Osteocyte (in vitro differentiated cells): ENCODE data around the gene SMOC2. TPM values are rescaled to one million over a fixed set of nuclear protein-coding genes. Genes with fewer than 3 reads are reported as not detected.
"Not testable (repeated sequence)": the region's sequence is repeated elsewhere in the genome, so short reads cannot be mapped to it uniquely, and the experiment has no call there.

Source experiments
- DNase-seq: peaks from one replicate; pipeline ENCODE4 v3.0.0; 2021; ENCODE audit warnings: mixed read lengths; ENCODE audit not compliant: unreplicated experiment; ENCODE audit errors: extremely low spot score
- H3K27ac Mint-ChIP-seq: one replicate; pipeline ENCODE4 v1.8.0; 2021; ENCODE audit warnings: mild to moderate bottlenecking, mixed read lengths; ENCODE audit not compliant: unreplicated experiment
- H3K27me3 Mint-ChIP-seq: one replicate; pipeline ENCODE4 v1.8.0; 2021; ENCODE audit warnings: mixed read lengths; ENCODE audit not compliant: unreplicated experiment
- H3K36me3 Mint-ChIP-seq: one replicate; pipeline ENCODE4 v1.8.0; 2021; ENCODE audit warnings: mixed read lengths; ENCODE audit not compliant: unreplicated experiment
- H3K4me1 Mint-ChIP-seq: one replicate; pipeline ENCODE4 v1.8.0; 2021; ENCODE audit warnings: mixed read lengths; ENCODE audit not compliant: unreplicated experiment
- H3K4me3 Mint-ChIP-seq: one replicate; pipeline ENCODE4 v1.8.0; 2021; ENCODE audit warnings: mild to moderate bottlenecking, moderate library complexity, mixed read lengths; ENCODE audit not compliant: unreplicated experiment
- H3K9me3 Mint-ChIP-seq: one replicate; pipeline ENCODE4 v1.8.0; 2021; ENCODE audit warnings: mixed read lengths; ENCODE audit not compliant: unreplicated experiment
- CTCF ChIP-seq: fragments of 200-600 bp; sonication (generic); IDR thresholded peaks from 2 replicates; pipeline ENCODE4 v1.5.0; 2021; ENCODE audit warnings: antibody characterized with exemption, mild to moderate bottlenecking, moderate library complexity
- total RNA-seq: library from RNA; stranded (reverse); gene quantifications from 2 replicates; pipeline ENCODE4 v1.2.1, GENCODE V29; 2021

Gene SMOC2
- total RNA-seq, 1 donor from 2014 or later: 11.6 TPM

- H3K9me3 Mint-ChIP-seq: no peaks in the 10 kb centered on the region
- no peaks in the 10 kb centered on the region for H3K4me1 Mint-ChIP-seq
These were observed 168.2 kb downstream of the SMOC2 start for GRCh38 chr6:168609026-168609685.

GRCh38 chr6:168609914-168610490, 169.0 kb downstream of the SMOC2 start:
- Mint-ChIP-seq H3K4me3 (no peak overlapping the region), H3K9me3 (no peaks in the 10 kb centered on the region), H3K27me3 (peaks cover 2% of the 10 kb centered on the region), H3K27ac (no peak overlapping the region), H3K4me1 (no peaks in the 10 kb centered on the region), H3K36me3 (no peaks in the 10 kb centered on the region)
- no peak for TF ChIP-seq CTCF
- DNase-seq: no peak

More at GRCh38 chr6:168609026-168609685, 168.2 kb downstream of the SMOC2 start:
- Mint-ChIP-seq H3K27me3 (peaks cover 7% of the 10 kb centered on the region), H3K27ac (no peak overlapping the region), H3K4me3 (no peak overlapping the region), H3K36me3 (no peaks in the 10 kb centered on the region)
- no peak for TF ChIP-seq CTCF
- DNase-seq: no peak

- DNase-seq, H3K36me3 Mint-ChIP-seq, H3K4me3 Mint-ChIP-seq, H3K4me1 Mint-ChIP-seq, H3K9me3 Mint-ChIP-seq, H3K27ac Mint-ChIP-seq, H3K27me3 Mint-ChIP-seq: not testable (repeated sequence)
These were observed 170.0 kb downstream of the SMOC2 start for GRCh38 chr6:168610966-168611365.

- no peak for DNase-seq
- H3K9me3 Mint-ChIP-seq: peaks cover 5% of the 10 kb centered on the region
- no peaks in the 10 kb centered on the region for H3K36me3 Mint-ChIP-seq
- H3K27me3 Mint-ChIP-seq: no peaks in the 10 kb centered on the region
- H3K27ac Mint-ChIP-seq: no peak overlapping the region
- H3K4me3 Mint-ChIP-seq: no peak overlapping the region
- no peak for TF ChIP-seq CTCF
- H3K4me1 Mint-ChIP-seq: peaks cover 2% of the 10 kb centered on the region
These were observed 170.7 kb downstream of the SMOC2 start for GRCh38 chr6:168611691-168612090.

- Mint-ChIP-seq H3K27me3 (no peaks in the 10 kb centered on the region), H3K4me1 (peaks cover 11% of the 10 kb centered on the region), H3K9me3 (peaks cover 5% of the 10 kb centered on the region), H3K27ac (no peak overlapping the region), H3K36me3 (no peaks in the 10 kb centered on the region), H3K4me3 (no peak overlapping the region)
- no peak for TF ChIP-seq CTCF
- no peak for DNase-seq
These were observed 171.6 kb downstream of the SMOC2 start for GRCh38 chr6:168612586-168612985.
